Measurements from ENCODE around the gene FBXO9. TPM values are rescaled to one million over a fixed set of nuclear protein-coding genes. Genes with fewer than 3 reads are reported as not detected.

Gene FBXO9
- total and polyA plus RNA-seq, 4 donors, result 36.8 to 79.1 (median 51.2) TPM

DNA sequence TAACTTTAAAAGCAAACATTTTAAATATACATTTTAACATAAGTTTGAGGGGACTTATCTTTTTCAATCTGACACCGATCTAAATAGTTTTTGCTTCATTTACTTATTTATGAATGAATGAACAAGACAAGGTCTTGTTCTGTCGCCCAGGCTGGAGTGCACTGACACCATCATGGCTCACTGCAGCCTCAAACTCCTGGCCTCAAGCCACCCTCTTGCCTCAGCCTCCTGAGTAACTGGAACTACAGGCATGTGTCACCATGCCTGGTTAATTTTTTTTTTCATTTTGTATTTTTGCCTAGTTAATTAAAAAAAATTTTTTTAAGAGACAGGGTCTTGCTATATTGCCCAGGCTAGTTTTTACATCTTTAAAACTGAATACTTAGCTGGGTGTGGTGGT is 25.4 kb downstream of the FBXO9 start (continued):
- TF ChIP-seq, protein P1, sequence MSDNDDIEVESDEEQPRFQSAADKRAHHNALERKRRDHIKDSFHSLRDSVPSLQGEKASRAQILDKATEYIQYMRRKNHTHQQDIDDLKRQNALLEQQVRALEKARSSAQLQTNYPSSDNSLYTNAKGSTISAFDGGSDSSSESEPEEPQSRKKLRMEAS (IDR thresholded peaks at IDR 0.05), result no peak
- no peak for TF ChIP-seq HNF4G (IDR thresholded peaks at IDR 0.05)
- no peak for TF ChIP-seq NR2F2 (IDR thresholded peaks at IDR 0.05)
- no peak for TF ChIP-seq RXRA (IDR thresholded peaks at IDR 0.05)
- TF ChIP-seq, protein P2, sequence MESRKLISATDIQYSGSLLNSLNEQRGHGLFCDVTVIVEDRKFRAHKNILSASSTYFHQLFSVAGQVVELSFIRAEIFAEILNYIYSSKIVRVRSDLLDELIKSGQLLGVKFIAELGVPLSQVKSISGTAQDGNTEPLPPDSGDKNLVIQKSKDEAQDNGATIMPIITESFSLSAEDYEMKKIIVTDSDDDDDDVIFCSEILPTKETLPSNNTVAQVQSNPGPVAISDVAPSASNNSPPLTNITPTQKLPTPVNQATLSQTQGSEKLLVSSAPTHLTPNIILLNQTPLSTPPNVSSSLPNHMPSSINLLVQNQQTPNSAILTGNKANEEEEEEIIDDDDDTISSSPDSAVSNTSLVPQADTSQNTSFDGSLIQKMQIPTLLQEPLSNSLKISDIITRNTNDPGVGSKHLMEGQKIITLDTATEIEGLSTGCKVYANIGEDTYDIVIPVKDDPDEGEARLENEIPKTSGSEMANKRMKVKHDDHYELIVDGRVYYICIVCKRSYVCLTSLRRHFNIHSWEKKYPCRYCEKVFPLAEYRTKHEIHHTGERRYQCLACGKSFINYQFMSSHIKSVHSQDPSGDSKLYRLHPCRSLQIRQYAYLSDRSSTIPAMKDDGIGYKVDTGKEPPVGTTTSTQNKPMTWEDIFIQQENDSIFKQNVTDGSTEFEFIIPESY (IDR thresholded peaks at IDR 0.05), result no peak

DNA sequence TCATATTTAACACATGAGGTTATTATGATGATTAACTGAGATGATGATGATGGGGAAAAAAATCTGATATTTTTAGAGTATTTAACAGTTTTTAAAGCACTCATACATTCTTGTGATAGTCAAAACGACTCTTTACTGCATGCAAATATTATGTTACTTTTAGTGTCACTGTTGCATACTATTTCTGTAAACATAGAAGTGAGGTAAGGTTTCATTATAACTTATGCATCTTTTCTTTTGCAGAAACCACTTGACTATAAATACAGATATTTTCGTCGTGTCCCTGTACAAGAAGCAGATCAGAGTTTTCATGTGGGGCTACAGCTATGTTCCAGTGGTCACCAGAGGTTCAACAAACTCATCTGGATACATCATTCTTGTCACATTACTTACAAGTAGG is 30.1 kb downstream of the FBXO9 start:
- TF ChIP-seq TAF1 (conservative IDR thresholded peaks at IDR 0.05), result no peak
- no peak for TF ChIP-seq EGR1 (IDR thresholded peaks at IDR 0.05; ENCODE audit: low read depth in 2 of 2)
- TF ChIP-seq RXRA (IDR thresholded peaks at IDR 0.05), result no peak
- TF ChIP-seq, protein P3, sequence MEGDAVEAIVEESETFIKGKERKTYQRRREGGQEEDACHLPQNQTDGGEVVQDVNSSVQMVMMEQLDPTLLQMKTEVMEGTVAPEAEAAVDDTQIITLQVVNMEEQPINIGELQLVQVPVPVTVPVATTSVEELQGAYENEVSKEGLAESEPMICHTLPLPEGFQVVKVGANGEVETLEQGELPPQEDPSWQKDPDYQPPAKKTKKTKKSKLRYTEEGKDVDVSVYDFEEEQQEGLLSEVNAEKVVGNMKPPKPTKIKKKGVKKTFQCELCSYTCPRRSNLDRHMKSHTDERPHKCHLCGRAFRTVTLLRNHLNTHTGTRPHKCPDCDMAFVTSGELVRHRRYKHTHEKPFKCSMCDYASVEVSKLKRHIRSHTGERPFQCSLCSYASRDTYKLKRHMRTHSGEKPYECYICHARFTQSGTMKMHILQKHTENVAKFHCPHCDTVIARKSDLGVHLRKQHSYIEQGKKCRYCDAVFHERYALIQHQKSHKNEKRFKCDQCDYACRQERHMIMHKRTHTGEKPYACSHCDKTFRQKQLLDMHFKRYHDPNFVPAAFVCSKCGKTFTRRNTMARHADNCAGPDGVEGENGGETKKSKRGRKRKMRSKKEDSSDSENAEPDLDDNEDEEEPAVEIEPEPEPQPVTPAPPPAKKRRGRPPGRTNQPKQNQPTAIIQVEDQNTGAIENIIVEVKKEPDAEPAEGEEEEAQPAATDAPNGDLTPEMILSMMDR (IDR thresholded peaks at IDR 0.05; ENCODE audit: low read depth, low read length, missing input control), result no peak
- TF ChIP-seq, protein P4, sequence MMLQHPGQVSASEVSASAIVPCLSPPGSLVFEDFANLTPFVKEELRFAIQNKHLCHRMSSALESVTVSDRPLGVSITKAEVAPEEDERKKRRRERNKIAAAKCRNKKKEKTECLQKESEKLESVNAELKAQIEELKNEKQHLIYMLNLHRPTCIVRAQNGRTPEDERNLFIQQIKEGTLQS (IDR thresholded peaks at IDR 0.05), result no peak
- no peak for TF ChIP-seq FOXA1 (IDR thresholded peaks at IDR 0.05)
- TF ChIP-seq HNF4A (conservative IDR thresholded peaks at IDR 0.05), result no peak
- no peak for TF ChIP-seq HNF4G (IDR thresholded peaks at IDR 0.05)
- TF ChIP-seq RAD21 (IDR thresholded peaks at IDR 0.05), result no peak
- Histone ChIP-seq H3K27ac (ENCODE audit: low read depth in 1 of 2, low read length in 2 of 2) (no peak overlapping the region), H3K36me3 (ENCODE audit: control insufficient read depth in 4 of 4, insufficient read depth in 3 of 4, low read depth in 1 of 4, low read length in 3 of 4) (peaks cover 15 to 84% (median 72%) of the 10 kb centered on the region in 4 donors), H3K4me3 (ENCODE audit: low read depth in 1 of 3, low read length in 3 of 3) (no peak overlapping the region), H3K9ac (ENCODE audit: low read depth in 1 of 2, low read length in 2 of 2) (no peak overlapping the region), H3K4me1 (ENCODE audit: control insufficient read depth in 4 of 4, insufficient read depth in 4 of 4, low read length in 3 of 4) (peaks cover 0 to under 1% (median 0%) of the 10 kb centered on the region in 4 donors), H3K27me3 (ENCODE audit: control insufficient read depth in 4 of 4, insufficient read depth in 4 of 4, low read length in 3 of 4) (no peaks in the 10 kb centered on the region), H3K9me3 (ENCODE audit: control insufficient read depth in 4 of 4, low read length in 3 of 4) (no peaks in the 10 kb centered on the region)
- WGBS, result 94% methylated on average over 3 of the region's 3 CpGs
- DNase-seq (ENCODE audit: low spot score), result no peak

DNA sequence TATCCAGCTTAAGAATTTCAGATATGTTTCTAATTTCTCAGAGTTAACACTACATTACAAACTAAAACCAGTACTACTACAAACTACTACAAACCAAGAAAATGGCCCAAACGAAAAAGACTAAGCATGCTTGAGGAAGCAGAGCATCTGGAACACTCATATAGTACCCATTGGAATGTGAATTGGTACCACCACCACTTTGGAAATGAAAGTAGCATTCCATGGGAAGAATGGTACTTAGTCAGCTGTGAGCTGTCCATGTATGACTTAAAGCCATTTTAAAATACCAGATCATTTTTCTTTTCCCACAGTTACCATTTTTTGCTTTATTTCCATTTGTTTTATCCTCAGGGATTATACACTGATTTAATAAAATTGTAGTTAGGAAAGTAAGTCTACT is 30.5 kb downstream of the FBXO9 start:
- H3K9ac ChIP-seq (ENCODE audit: low read depth in 1 of 2, low read length in 2 of 2), result no peak overlapping the region
- no peak for DNase-seq (ENCODE audit: low spot score)
- no peaks in the 10 kb centered on the region for H3K9me3 ChIP-seq (ENCODE audit: control insufficient read depth in 4 of 4, low read length in 3 of 4)
- no peak overlapping the region for H3K27ac ChIP-seq (ENCODE audit: low read depth in 1 of 2, low read length in 2 of 2)
- H3K36me3 ChIP-seq (ENCODE audit: control insufficient read depth in 4 of 4, insufficient read depth in 3 of 4, low read depth in 1 of 4, low read length in 3 of 4), result peaks cover 15 to 88% (median 76%) of the 10 kb centered on the region in 4 donors
- 82% methylated on average over 1 of the region's 1 CpG for WGBS
- H3K4me3 ChIP-seq (ENCODE audit: low read depth in 1 of 3, low read length in 3 of 3), result no peak overlapping the region
- TF ChIP-seq FOXA2 (IDR thresholded peaks at IDR 0.05), result no peak
- no peak for TF ChIP-seq NR2F2 (IDR thresholded peaks at IDR 0.05)
- no peak for TF ChIP-seq EGR1 (IDR thresholded peaks at IDR 0.05; ENCODE audit: low read depth in 2 of 2)
- no peak for TF ChIP-seq YY1 (IDR thresholded peaks at IDR 0.05)
- no peaks in the 10 kb centered on the region for H3K4me1 ChIP-seq (ENCODE audit: control insufficient read depth in 4 of 4, insufficient read depth in 4 of 4, low read length in 3 of 4)
- H3K27me3 ChIP-seq (ENCODE audit: control insufficient read depth in 4 of 4, insufficient read depth in 4 of 4, low read length in 3 of 4), result no peaks in the 10 kb centered on the region
